MM.1S (cell line): Measurements from ENCODE around the gene RAB3IL1.

Source experiments
- DNase-seq: peaks from one replicate; pipeline ENCODE4 v3.0.0-alpha.2; 2015
- H2AFZ ChIP-seq: fragments of 300-600 bp; sonication (generic); 2 replicates; pipeline ENCODE4 v1.6.0; 2016; ENCODE audit warnings: antibody characterized with exemption, low read length
- H3F3A ChIP-seq: fragments of 300-600 bp; sonication (generic); 2 replicates; pipeline ENCODE4 v1.6.1; 2016; ENCODE audit warnings: mild to moderate bottlenecking, antibody characterized with exemption, low read length, moderate library complexity, mixed read lengths; ENCODE audit not compliant: insufficient read depth
- H3K27ac ChIP-seq: fragments of 300-600 bp; sonication (generic); 2 replicates; pipeline ENCODE4 v1.5.1; 2016; ENCODE audit warnings: mild to moderate bottlenecking, low read length
- H3K27me3 ChIP-seq: fragments of 300-600 bp; sonication (generic); replicated peaks from 2 replicates; pipeline ENCODE4 v1.6.0; 2016; ENCODE audit warnings: low read length; ENCODE audit not compliant: insufficient read depth
- H3K36me3 ChIP-seq: fragments of 300-600 bp; sonication (generic); replicated peaks from 2 replicates; pipeline ENCODE4 v1.6.1; 2016; ENCODE audit warnings: mild to moderate bottlenecking, low read length, mixed read lengths; ENCODE audit not compliant: insufficient read depth
- H3K4me1 ChIP-seq: fragments of 300-600 bp; sonication (generic); 2 replicates; pipeline ENCODE4 v1.6.1; 2016; ENCODE audit warnings: low read length, mixed read lengths
- H3K4me2 ChIP-seq: fragments of 300-600 bp; sonication (generic); 2 replicates; pipeline ENCODE4 v1.6.0; 2016; ENCODE audit warnings: low read depth, low read length
- H3K4me3 ChIP-seq: fragments of 300-600 bp; sonication (generic); 2 replicates; pipeline ENCODE4 v1.5.1; 2016; ENCODE audit warnings: low read length, mixed read lengths
- H3K79me2 ChIP-seq: fragments of 300-600 bp; sonication (generic); 2 replicates; pipeline ENCODE4 v1.6.1; 2016; ENCODE audit warnings: mixed run types, low read length, mixed read lengths
- H3K9ac ChIP-seq: fragments of 300-600 bp; sonication (generic); 2 replicates; pipeline ENCODE4 v1.6.1; 2016; ENCODE audit warnings: low read length, mixed read lengths
- H3K9me2 ChIP-seq: fragments of 300-600 bp; sonication (generic); replicated peaks from 2 replicates; pipeline ENCODE4 v1.6.1; 2016; ENCODE audit warnings: mild to moderate bottlenecking, low read length, mixed read lengths; ENCODE audit not compliant: insufficient read depth
- H3K9me3 ChIP-seq: fragments of 300-600 bp; sonication (generic); replicated peaks from 2 replicates; pipeline ENCODE4 v1.6.1; 2016; ENCODE audit warnings: mild to moderate bottlenecking, low read length, mixed read lengths; ENCODE audit not compliant: insufficient read depth
- H4K20me1 ChIP-seq: fragments of 300-600 bp; sonication (generic); 2 replicates; pipeline ENCODE4 v1.6.1; 2016; ENCODE audit warnings: mild to moderate bottlenecking, low read length, moderate library complexity, mixed read lengths; ENCODE audit not compliant: insufficient read depth
- EZH2 ChIP-seq: fragments of 300-600 bp; sonication (generic); optimal IDR thresholded peaks from 2 replicates; pipeline ENCODE3; 2017; ENCODE audit warnings: low read depth, mild to moderate bottlenecking, antibody characterized with exemption, low read length, mixed read lengths
- EZH2phosphoT487 ChIP-seq: fragments of 300-600 bp; sonication (generic); IDR thresholded peaks from 2 replicates; pipeline ENCODE4 v1.6.1; 2018; ENCODE audit warnings: antibody characterized with exemption, low read length
- TF ChIP-seq, protein P1 (sequence below): fragments of 300-600 bp; sonication (generic); IDR thresholded peaks from 2 replicates; pipeline ENCODE4 v1.5.1; 2016; ENCODE audit warnings: antibody characterized with exemption, low read length, mixed read lengths

RAB3IL1 gene

DNA sequence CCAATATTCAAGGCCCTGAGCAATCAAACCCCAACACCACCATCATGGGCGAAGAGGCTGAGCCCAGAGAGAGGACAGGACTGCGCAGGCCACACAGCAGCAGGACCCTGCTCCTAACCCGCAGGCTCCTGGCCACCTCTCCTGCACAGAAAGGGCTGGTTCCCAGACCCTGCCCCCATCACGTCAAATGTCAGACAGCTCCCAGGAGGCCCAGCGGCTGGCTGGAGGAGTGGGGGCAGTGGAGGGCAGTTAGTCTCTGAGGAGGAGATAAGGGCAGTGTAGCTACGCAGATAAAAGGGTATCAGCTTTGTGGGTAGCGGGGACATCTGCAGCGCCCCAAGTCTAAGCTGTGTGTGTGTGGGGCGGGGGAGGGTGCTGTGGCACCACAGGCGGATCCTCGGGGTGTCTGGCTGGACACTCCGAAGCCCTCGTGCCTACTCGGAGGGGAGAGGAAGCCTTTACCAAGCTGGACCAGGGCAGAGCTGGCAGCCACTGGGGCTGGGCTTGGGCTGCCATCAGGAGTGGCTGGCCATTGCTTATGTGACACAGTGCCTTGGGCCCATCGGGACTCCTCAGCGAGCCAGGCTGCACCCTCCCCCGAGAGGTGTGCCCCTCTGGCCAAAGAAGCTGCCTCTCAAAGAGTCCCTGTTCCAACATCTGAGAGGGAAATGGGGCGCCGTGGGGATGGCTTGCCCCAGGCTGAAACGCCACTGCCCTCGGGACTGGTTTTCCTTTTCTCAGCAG, 47.5 kb downstream of the RAB3IL1 start:
- Histone ChIP-seq H3K4me1 (no peaks in the 10 kb centered on the region), H3K79me2 (no peaks in the 10 kb centered on the region), H3K36me3 (no peaks in the 10 kb centered on the region), H3F3A (no peaks in the 10 kb centered on the region), H3K4me2 (no peak overlapping the region), H3K9me3 (no peaks in the 10 kb centered on the region), H3K4me3 (no peak overlapping the region), H3K9me2 (no peaks in the 10 kb centered on the region), H3K9ac (no peak overlapping the region), H3K27ac (no peak overlapping the region), H4K20me1 (no peaks in the 10 kb centered on the region), H3K27me3 (peaks cover 79% of the 10 kb centered on the region), H2AFZ (no peak overlapping the region)
- TF ChIP-seq EZH2 (no peak), EZH2phosphoT487 (no peak)
- TF ChIP-seq, protein P1, sequence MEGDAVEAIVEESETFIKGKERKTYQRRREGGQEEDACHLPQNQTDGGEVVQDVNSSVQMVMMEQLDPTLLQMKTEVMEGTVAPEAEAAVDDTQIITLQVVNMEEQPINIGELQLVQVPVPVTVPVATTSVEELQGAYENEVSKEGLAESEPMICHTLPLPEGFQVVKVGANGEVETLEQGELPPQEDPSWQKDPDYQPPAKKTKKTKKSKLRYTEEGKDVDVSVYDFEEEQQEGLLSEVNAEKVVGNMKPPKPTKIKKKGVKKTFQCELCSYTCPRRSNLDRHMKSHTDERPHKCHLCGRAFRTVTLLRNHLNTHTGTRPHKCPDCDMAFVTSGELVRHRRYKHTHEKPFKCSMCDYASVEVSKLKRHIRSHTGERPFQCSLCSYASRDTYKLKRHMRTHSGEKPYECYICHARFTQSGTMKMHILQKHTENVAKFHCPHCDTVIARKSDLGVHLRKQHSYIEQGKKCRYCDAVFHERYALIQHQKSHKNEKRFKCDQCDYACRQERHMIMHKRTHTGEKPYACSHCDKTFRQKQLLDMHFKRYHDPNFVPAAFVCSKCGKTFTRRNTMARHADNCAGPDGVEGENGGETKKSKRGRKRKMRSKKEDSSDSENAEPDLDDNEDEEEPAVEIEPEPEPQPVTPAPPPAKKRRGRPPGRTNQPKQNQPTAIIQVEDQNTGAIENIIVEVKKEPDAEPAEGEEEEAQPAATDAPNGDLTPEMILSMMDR: no peak
- no peak for DNase-seq

DNA sequence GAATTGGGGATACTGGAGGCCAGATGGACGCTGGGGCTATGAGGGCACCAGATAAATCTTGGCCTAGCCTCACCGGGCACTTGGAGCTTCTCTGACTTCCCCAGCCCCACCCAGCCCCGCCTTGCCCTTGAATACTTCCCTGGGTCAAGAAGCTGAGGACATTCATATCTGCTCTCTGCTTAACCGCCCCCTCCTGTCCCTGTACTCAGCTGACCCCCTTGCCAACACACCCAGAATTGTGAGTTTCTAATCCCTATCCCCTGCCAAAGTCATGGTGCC, 48.0 kb downstream of the RAB3IL1 start:
- no peaks in the 10 kb centered on the region for H3K4me1 ChIP-seq
- no peaks in the 10 kb centered on the region for H3K9me2 ChIP-seq
- no peak overlapping the region for H3K9ac ChIP-seq
- H4K20me1 ChIP-seq: no peaks in the 10 kb centered on the region
- H3K27ac ChIP-seq: no peak overlapping the region
- TF ChIP-seq EZH2 (no peak), EZH2phosphoT487 (no peak)
- TF ChIP-seq, protein P1: no peak
- no peak overlapping the region for H3K4me3 ChIP-seq
- H3K4me2 ChIP-seq: no peak overlapping the region
- H3F3A ChIP-seq: no peaks in the 10 kb centered on the region
- H3K9me3 ChIP-seq: no peaks in the 10 kb centered on the region
- no peak for DNase-seq
- no peak overlapping the region for H2AFZ ChIP-seq
- H3K36me3 ChIP-seq: no peaks in the 10 kb centered on the region
- no peaks in the 10 kb centered on the region for H3K79me2 ChIP-seq
- H3K27me3 ChIP-seq: peaks cover 77% of the 10 kb centered on the region

DNA sequence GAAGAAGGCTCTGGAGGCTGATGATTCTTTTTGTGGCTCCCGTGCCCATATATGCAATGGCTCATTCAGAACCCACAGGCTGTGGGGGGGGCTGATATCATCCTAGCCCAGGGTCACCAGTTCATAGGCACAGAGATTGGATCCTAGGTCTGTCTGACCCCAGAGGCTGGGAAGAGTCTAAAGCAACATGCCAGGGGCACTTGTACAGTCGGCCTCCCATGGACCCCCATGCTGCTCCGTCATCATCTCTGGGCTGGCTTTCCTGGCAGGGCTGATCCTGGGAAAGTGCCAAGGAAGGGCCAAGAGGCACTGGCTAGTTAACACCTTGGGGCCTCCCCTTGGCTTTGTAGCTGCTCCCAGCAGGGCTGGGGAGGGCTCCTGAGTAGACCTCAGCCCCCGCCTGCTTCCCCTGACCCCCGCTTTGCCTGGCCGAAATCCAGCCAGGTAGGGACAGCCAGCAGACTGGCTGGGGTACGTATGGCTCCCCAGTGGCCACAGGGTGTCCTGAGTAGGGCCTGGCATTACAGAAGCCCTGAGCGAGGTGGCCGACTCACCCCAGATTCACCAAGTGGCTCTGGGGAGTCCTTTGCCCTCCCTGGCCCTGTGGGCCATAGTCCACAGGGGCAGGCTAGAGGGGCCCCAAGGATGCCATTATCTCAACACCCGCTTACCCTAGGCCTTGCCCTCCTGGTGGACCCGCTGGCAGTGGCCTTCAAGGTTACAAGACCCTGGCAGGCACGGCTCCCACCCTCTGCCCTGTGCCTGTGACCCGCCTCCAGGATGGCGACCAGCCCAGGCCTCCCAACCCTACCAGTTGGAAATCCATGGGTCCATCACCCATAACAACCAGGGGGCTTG, 48.6 kb downstream of the RAB3IL1 start:
- Histone ChIP-seq H2AFZ (no peak overlapping the region), H3K9ac (no peak overlapping the region), H3K9me3 (no peaks in the 10 kb centered on the region), H4K20me1 (no peaks in the 10 kb centered on the region), H3F3A (no peaks in the 10 kb centered on the region), H3K4me3 (no peak overlapping the region), H3K27ac (no peak overlapping the region), H3K27me3 (peaks cover 71% of the 10 kb centered on the region), H3K4me1 (no peaks in the 10 kb centered on the region), H3K9me2 (no peaks in the 10 kb centered on the region), H3K4me2 (no peak overlapping the region), H3K36me3 (no peaks in the 10 kb centered on the region), H3K79me2 (no peaks in the 10 kb centered on the region)
- no peak for TF ChIP-seq EZH2
- no peak for TF ChIP-seq EZH2phosphoT487
- TF ChIP-seq, protein P1: no peak
- DNase-seq: no peak
